ENCODE data around the gene DDX51. TPM values are rescaled to one million over a fixed set of nuclear protein-coding genes. Genes with fewer than 3 reads are reported as not detected.

DDX51 gene
- total RNA-seq, 1 experiment from 2014 or later = 38.1 TPM

GRCh38 chr12:132179431-132180362 lies 35.6 kb upstream of the DDX51 start:
- POLR2A ChIA-PET = no interaction called here
- 0 out of 2 replicates have a peak, but pooled peaks cover 6% of the 10 kb centered on the region for H3K27me3 ChIP-seq (ENCODE audit: insufficient read depth, low read length)

More at GRCh38 chr12:132179431-132180362, 35.6 kb upstream of the DDX51 start:
- no peak for ATAC-seq
- TF ChIP-seq RAD21 (IDR thresholded peaks at IDR 0.05; ENCODE audit: low read depth) (no peak), TCF7L2 (IDR thresholded peaks at IDR 0.05; ENCODE audit: borderline replicate concordance, extremely low read depth, insufficient read depth, insufficient read length) (no peak), MAX (IDR thresholded peaks at IDR 0.05) (no peak), ZFX (IDR thresholded peaks at IDR 0.05) (no peak), EZH2 (IDR thresholded peaks at IDR 0.05) (no peak), ZNF274 (IDR thresholded peaks at IDR 0.05; ENCODE audit: low read depth, low read length) (no peak), EGR1 (IDR thresholded peaks at IDR 0.05; ENCODE audit: low read depth) (no peak), EZH2phosphoT487 (IDR thresholded peaks at IDR 0.05; ENCODE audit: borderline replicate concordance) (no peak), POLR2AphosphoS5 (IDR thresholded peaks at IDR 0.05; ENCODE audit: low read depth, low read length) (no peak), REST (IDR thresholded peaks at IDR 0.05; ENCODE audit: low read depth) (no peak), ELF1 (IDR thresholded peaks at IDR 0.05; ENCODE audit: borderline replicate concordance, low read depth) (no peak), CTCF (IDR thresholded peaks at IDR 0.05 in 2 of 3, conservative IDR thresholded peaks at IDR 0.05 in 1 of 3; ENCODE audit: borderline replicate concordance in 1 of 3, insufficient read depth in 1 of 3, low read depth in 2 of 3, low read length in 2 of 3) (no peak)
- RAD21 ChIA-PET (ENCODE audit: low non-redundant PET in 1 of 2, low total read pairs in 2 of 2, uncharacterized antibody in 2 of 2, unreplicated experiment in 2 of 2) = no interaction called here
- DNase-seq (ENCODE audit: low read depth, low spot score) = no peak
- intact Hi-C loops (cut with micrococcal nuclease) = no loop called here
- CTCF ChIA-PET = interaction anchor here (0.6 kb wide), 1 partner anchor 39 kb away, joined by 3 read pairs; no protein-coding TSS in a partner anchor
- no peaks in the 10 kb centered on the region for H3K9me2 ChIP-seq (ENCODE audit: insufficient read depth)
- H3K79me2 ChIP-seq (ENCODE audit: insufficient read depth, low read length) = no peaks in the 10 kb centered on the region
- no peak overlapping the region for H2AFZ ChIP-seq (ENCODE audit: low read depth, low read length, poor library complexity, severe bottlenecking)
- no peaks in the 10 kb centered on the region for H3K9me3 ChIP-seq (ENCODE audit: control insufficient read depth in 1 of 2, insufficient read depth in 1 of 2, low read depth in 1 of 2, low read length in 2 of 2)
- no peak overlapping the region for H3K4me2 ChIP-seq (ENCODE audit: low read length)
- BruUV-seq (replicated peaks) = no TSS peak
- H4K20me1 ChIP-seq (ENCODE audit: insufficient read depth) = no peaks in the 10 kb centered on the region
- H3K4me3 ChIP-seq (replicated peaks in 1 of 2; ENCODE audit: low read depth in 1 of 2, low read length in 2 of 2) = no peak overlapping the region
- H3K4me1 ChIP-seq (ENCODE audit: control insufficient read depth in 1 of 2, insufficient read depth in 2 of 2, low read length in 2 of 2) = no peaks in the 10 kb centered on the region
- no peak overlapping the region for H3K27ac ChIP-seq (ENCODE audit: low read depth, low read length)
- no peak overlapping the region for H3K9ac ChIP-seq (ENCODE audit: low read length)
- no peaks in the 10 kb centered on the region for H3K36me3 ChIP-seq (ENCODE audit: control insufficient read depth in 1 of 2, insufficient read depth in 2 of 2, low read length in 2 of 2)

Measured in HCT116 (cell line).